Stimulated activated CD8-positive, alpha-beta memory T cell treated with anti-CD3 and anti-CD28 coated beads, Interleukin-15, amount 100 ng/mL, for 24 hours (primary cell): ENCODE measurements around the gene PLIN4.
"Not testable (repeated sequence)": the region's sequence is repeated elsewhere in the genome, so short reads cannot be mapped to it uniquely, and the experiment has no call there.

Experiments
- DNase-seq: peaks from one replicate; pipeline ENCODE4 v3.0.0-alpha.2; 2020; ENCODE audit warnings: low read depth

The PLIN4 gene

DNA sequence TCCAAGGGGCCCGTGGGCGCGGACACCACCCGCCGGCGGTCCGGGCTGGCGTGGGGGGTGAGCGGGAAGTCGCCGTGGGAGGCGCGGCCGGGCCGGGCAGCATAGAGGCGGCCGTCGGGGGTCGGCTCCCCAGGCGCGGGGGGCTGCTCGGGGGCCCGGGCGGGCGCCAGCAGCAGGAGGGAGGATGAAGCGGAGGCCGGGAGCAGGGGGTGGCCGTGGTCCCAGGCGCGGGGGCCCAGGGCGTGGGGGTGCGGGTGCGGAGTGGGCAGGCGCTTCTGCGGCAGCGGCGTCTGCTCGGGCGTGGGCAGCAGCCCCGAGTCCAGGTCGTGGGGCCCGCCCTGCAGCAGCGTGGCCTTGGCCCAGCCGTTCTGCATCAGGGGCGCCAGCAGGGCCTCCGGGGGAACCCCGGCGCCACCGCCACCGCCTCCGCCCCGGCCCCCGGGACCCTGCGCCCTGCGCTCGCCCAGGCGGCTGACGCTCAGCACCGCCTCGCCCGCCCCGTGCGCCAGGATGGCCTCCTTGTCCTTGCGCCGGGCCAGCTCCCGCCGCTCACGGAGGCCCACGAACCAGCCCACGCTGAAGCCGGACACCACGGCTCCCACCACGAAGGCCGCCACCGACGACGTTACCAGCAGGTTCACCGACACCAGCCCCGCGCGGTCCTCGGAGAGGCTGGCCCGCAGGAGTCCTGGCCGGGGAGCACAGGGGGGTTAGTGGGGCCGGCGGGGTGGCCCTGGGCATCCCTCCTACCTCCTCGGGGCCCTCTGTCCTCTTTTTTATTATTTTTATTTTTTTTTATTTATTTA is 25.8 kb upstream of the PLIN4 start:
- no peak for DNase-seq

GRCh38 chr19:4542896-4543841 is 24.9 kb upstream of the PLIN4 start:
- DNase-seq = no peak

DNA sequence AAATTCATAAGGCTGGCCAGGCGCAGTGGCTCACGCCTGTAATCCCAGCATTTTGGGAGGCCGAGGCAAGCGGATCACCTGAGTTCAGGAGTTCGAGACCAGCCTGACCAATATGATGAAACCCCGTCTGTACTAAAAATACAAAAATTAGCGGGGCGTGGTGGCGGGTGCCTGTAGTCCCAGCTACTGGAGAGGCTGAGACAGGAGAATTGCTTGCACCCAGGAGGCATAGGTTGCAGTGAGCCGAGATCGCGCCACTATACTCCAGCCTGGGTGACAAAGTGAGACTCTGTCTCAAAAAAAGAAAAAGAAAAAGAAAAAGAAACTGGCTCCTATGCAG is 23.5 kb upstream of the PLIN4 start:
- not testable (repeated sequence) for DNase-seq

- DNase-seq = no peak
These were observed 23.0 kb upstream of the PLIN4 start for GRCh38 chr19:4541114-4541805.

DNA sequence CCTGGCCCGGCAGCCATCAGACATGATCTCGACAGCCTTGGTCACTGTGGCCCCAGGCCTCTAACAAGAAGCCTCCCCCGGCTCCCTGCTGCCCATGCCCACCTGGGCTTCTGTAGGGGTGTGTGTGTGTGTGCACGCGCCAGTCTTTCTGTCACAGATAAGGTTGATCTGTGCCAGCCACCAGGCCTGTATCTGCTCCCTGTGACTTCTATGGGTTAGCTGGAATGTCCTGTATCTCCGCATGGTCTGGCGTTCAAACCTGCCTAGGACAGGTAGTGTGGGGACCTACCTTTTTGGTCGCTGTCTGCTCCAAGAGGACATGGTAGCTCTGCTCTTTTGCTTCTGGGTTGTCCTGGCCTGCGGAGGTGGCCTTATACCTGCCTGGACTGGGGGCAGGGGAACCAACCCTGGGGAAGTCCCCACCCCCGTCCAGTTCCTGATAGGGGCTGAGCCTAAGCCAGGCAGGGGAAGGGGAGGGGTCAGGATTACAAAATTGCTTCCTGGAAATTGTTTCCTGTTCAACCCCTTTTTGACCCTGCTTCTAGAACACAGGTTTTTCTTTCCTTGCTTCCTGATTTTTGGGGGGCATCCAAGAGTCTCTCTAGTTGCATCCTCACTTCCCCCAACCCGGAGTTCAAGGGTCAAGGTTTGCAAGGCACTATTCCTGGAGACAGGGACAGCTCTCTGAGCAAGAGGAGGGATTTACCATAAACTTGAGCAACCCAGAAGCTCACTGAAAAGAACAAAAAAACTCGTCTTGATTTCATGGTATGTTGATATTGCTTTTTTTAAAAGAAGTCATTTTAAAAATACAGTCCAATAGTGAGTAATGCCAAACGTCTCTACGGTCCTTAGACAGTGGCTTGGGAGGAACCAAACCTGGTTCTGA is 21.7 kb upstream of the PLIN4 start, which contains the start of gene LRG1:
Gene LRG1 (minus strand): TSS at position 344 of the 889 bp plus-strand sequence. CDS start 23 bp downstream, at position 321.
- no peak for DNase-seq

DNA sequence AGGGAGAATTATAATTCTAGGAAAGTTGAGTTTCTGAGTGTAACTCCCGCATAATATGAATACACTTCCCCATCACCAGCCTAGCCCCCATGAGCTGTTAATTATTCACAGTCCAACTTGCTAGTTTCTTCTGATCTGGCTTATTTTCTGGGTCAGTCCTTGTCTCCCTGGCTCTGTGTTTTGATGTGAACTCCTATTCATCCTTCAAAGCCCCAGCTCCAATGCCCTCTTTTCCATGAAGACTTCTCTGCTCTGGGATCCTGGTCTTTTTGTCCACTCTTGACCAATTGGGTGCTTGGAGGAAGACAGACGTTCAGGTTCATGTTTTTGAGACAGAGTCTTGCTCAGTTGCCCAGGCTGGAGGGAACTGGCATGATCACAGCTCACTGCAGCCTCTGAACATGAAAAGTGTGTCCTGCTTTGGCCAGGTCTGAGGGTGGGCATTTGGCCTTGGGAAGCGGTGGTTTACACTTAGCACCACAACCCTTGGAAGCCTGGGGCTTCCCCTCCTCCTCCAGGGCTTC is 20.9 kb upstream of the PLIN4 start:
- no peak for DNase-seq

DNA sequence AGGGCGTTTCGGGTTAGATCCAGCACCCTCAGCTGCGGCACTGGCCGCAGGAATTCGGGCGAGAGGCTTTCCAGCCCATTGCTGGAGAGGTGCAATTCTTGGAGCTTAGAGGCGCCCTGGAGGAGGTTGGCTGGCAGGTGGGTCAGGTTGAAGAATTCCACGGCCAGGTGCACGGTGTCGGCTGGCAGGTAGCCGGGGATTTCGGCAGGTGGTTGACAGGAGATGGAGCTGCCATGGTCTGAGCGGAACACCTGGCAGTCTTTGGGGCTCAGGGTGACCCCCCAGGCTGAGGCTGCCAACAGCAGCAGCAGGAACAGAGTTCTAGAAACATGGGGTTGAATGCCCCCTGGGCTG is 20.3 kb upstream of the PLIN4 start:
- DNase-seq = no peak

GRCh38 chr19:4537953-4538600 is 19.8 kb upstream of the PLIN4 start:
- DNase-seq = no peak

DNA sequence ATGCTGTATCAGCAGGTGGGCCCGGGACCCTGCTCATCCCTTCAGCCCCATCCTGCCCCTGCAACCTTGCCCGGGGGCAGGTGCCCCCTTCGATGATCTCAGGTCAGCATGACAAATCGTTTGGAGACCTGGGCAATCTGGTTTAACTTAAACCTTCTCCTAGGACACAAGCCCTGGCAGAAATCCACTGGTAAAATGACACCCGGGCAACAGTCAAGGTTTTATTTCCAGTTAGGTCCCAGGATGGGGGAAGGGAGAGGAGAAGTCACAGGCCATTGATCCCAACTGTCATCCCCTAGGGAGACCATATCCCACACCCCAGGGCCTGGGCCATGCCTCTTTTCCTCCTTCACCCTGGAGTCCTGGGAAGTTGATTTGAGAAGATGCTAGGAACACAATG is 18.5 kb upstream of the PLIN4 start:
- DNase-seq = no peak

DNA sequence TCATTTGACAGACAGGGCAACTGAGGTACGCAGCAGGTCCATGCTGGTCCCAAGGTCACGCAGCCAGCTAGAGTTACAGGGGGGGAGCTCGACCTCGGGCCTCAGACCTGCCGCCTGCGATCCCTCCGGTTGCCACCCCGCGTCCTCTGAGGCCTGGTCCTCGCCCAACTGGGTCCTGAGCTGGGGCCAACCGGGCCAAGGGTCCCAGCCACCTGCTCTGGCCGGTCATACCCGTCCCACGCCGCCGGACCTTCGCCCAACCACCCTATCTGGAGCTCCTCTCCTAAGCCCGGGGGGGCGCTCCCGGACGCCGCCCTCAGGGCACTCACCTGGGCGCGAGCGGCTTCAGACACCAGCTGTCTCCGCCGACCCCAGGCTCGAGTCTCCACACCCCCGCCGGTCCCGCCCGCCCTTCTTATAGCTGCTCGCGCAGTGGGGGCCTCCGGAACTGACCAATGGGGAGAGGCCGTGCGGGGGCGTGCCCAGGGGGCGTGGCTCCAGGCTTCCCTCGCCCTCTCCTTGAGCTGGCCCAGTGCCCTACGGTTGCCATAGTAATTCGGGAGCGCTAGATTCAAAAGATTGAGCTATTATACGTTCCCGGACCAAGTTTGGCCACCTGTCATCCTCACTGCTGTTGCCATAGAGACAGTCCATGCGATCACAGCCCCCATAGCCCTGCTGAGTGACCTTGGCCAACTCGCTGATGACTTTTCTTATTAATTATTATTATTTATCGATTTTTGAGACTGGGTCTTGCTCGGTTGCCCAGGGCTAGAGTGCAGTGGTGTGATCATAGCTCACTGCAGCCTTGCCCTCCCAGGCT is 16.8 kb upstream of the PLIN4 start, which contains the start of gene PLIN5:
Gene PLIN5 (minus strand): TSS at position 389 of the 823 bp plus-strand sequence. CDS start 1,150 bp downstream, outside the sequence.
- no peak for DNase-seq

- no peak for DNase-seq
These were observed 15.6 kb upstream of the PLIN4 start for GRCh38 chr19:4533835-4534424.

DNA sequence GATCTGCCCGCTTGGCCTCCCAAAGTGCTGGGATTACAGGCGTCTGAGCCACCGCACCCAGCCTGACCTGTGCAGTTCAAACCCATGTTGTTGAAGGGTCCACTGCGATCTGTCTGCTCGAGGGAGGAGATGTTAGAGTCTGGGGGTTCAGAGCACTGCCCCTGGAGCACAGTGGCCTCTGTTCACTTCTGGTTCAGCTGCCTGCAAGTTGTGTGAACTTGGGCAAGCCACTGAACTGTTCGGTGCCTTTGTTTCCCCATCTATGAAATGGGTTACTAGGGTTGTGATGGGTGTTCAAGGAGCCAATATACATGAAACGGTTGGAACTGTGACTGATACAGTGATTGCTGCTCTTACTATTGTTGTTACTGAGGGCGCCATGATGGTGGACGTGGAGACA is 15.0 kb upstream of the PLIN4 start:
- no peak for DNase-seq

- no peak for DNase-seq
These were observed 13.4 kb upstream of the PLIN4 start for GRCh38 chr19:4531562-4532165.

DNA sequence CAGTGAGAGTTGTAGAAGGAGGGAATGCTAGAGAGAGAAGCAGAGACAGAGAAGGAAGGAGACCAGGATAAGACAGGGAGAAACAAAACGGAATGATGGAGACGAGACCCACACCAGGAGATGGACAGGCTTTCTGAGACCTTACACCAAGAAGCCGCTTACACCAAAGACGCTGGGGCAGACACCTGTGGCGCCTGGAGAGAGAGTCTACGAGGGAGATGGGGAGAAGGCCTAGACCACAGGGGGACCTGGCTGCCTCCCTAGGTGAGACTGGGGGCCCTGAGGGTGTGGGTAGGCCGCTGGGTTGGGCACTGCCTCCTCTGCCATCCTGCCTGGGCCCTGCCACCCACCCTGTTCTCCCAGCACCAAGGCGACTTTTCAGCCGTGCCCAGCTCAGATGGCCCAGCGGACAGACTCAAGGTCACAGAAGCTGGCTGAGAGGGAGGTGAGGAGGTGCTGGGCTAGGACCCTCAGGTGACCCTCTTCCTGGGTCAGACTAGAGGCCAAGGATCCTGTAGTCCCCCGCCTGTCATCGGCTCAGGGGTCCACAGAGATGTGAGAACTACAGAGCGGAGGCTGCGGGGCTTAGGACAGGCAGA is 11.7 kb upstream of the PLIN4 start:
- no peak for DNase-seq

DNA sequence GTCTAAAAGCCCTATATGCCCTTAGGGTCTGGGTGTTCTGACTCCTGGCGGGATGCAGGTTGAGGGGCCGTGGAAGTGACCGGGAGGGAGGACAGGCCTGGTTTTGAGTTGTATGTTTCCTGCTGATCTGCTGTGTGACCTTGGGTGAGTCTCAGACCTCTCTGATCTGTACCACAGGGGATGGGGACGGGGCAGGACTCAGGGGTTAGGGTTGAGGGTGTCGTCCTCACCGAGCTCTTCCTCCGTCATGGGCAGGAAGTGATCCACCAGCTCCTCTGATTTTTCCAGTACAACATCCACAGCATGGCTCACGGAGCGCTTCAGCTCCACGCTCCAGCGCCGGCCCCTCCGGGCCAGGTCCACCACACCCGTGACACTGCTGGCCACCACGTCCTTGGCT is 10.6 kb upstream of the PLIN4 start:
- DNase-seq = no peak

DNA sequence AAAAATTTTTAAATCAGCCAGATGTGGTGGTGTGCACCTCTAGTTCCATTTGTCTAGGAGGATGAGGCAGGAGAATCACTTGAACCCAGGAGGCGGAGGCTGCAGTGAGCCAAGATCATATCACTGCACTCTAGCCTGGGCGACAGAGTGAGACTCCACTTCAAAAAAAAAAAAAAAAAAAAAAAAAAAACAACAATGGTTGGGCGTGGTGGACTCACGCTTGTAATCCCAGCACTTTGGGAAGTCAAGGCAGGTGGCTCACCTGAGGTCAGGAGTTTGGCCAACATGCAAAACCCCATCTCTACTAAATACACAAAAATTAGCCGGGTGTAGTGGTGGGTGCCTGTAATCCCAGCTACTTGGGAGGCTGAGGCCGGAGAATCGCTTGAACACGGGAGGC is 9.1 kb upstream of the PLIN4 start:
- not testable (repeated sequence) for DNase-seq

- DNase-seq = no peak
These were observed 7.3 kb upstream of the PLIN4 start for GRCh38 chr19:4525563-4526002.

DNA sequence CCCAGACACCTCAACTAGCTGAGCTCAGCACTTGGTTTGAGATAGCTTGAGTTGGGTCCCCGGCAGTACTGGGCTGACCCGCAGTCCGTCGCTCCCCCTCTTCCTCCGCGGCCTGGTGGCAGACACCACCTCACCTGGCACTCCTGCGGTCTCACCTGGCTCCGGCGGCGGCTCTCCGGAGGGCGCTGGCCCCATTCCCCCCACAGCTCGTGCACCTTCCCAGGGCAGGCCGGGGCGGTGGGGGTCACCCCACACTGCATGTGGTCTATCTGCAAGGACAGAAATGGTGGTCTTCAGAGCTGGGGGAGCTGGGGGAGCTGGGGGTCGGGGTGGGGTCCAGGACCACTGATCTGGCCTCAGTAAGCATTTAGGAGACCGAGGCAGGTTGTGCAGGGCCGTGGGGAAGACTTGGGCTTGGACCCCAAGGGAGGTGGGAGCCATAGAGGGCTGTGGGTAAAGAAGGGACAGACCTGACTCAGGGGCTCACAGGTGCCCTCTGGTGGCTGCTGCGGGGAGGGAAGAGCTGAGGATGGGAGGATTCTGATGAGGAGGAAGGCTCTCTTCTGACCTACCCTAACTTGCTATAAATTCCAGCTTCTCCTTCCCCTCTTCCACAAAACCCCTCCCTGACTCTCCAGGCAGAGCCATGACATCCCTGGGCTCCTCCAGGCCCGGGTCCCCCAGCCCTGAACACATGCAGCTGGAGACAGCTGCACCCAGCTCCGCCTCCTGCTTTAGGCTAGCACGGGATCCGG is 6.7 kb upstream of the PLIN4 start:
- peak; percentile 40 for DNase-seq
